Spinal cord (tissue), 10 donors: ENCODE results near the gene TMPRSS9. TPM values are rescaled to one million over a fixed set of nuclear protein-coding genes. Genes with fewer than 3 reads are reported as not detected.
"Not testable (repeated sequence)": the region's sequence is repeated elsewhere in the genome, so short reads cannot be mapped to it uniquely, and the experiment has no call there.

Source experiments
- DNase-seq, 6 donors: peaks; one replicate each; pipeline versions ENCODE4 v3.0.0 to v3.0.0-alpha.2; 2013 to 2015; ENCODE audit warnings: low spot score in 6 of 6, low read depth in 4 of 6
- H3K27ac ChIP-seq: one replicate; pipeline ENCODE4 v1.5.1; 2013; ENCODE audit warnings: low read depth, low read length, control low read depth
- H3K27me3 ChIP-seq: one replicate; pipeline ENCODE4 v1.6.1; 2013; ENCODE audit warnings: low read length; ENCODE audit not compliant: control insufficient read depth, insufficient read depth
- H3K36me3 ChIP-seq: one replicate; pipeline ENCODE4 v1.6.1; 2013; ENCODE audit warnings: low read length; ENCODE audit not compliant: control insufficient read depth, insufficient read depth
- H3K4me1 ChIP-seq: one replicate; pipeline ENCODE4 v1.6.1; 2013; ENCODE audit warnings: low read length; ENCODE audit not compliant: control insufficient read depth, insufficient read depth
- H3K4me3 ChIP-seq: one replicate; pipeline ENCODE4 v1.5.1; 2013; ENCODE audit warnings: low read depth, low read length, control low read depth
- H3K9me3 ChIP-seq: one replicate; pipeline ENCODE4 v1.6.1; 2013; ENCODE audit warnings: low read length; ENCODE audit not compliant: control insufficient read depth, insufficient read depth
- WGBS: methylation state at CpG from one replicate; pipeline ENCODE4 v1.1.5; 2013; ENCODE audit warnings: missing lambda C conversion rate; ENCODE audit not compliant: insufficient coverage; 5-methylcytosine and 5-hydroxymethylcytosine counted together
- polyA plus RNA-seq, 2 donors: library from polyadenylated mRNA; unstranded; fragments of 120-200 nt; gene quantifications; one replicate each; pipeline ENCODE4 v1.2.1, GENCODE V29; 2013; ENCODE audit not compliant: insufficient read length in 2 of 2
- total RNA-seq, 2 donors: library from RNA; depleted of rRNA in 1 of 2; stranded (reverse); fragments of 120-200 nt in 1 of 2; fragments of >200 nt in 1 of 2; gene quantifications; one replicate each; pipeline versions ENCODE4 v1.2.3 to v1.2.4, GENCODE V29; 2013 to 2014
- donor health status: healthy.

The TMPRSS9 gene
- total and polyA plus RNA-seq, 4 donors, result 0.33 to 3.8 (median 1.4) TPM

DNA sequence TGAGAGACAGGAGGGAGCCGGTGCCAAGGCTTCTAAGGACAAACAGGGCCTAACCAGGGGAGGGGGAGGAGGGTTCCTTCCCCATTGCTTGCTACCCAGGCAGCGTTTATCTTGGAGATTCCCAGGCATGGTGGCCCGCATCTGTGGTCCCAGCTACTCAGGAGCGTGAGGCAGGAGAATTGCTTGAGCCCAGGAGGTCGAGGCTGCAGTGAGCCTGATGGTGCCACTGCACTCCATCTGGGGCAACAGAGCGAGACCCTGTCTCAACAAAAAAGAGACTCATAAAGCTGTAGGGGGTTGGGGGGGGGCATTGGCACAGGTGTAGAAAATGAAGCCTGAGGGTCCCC lies 55.9 kb downstream of the TMPRSS9 start:
- Histone ChIP-seq H3K27ac (no peak overlapping the region), H3K9me3 (peaks cover 2% of the 10 kb centered on the region), H3K4me1 (no peaks in the 10 kb centered on the region), H3K4me3 (no peak overlapping the region), H3K27me3 (no peaks in the 10 kb centered on the region), H3K36me3 (peaks cover 31% of the 10 kb centered on the region)
- no peak for DNase-seq
- 59% methylated on average over 4 of the region's 6 CpGs for whole genome bisulfite sequencing

DNA sequence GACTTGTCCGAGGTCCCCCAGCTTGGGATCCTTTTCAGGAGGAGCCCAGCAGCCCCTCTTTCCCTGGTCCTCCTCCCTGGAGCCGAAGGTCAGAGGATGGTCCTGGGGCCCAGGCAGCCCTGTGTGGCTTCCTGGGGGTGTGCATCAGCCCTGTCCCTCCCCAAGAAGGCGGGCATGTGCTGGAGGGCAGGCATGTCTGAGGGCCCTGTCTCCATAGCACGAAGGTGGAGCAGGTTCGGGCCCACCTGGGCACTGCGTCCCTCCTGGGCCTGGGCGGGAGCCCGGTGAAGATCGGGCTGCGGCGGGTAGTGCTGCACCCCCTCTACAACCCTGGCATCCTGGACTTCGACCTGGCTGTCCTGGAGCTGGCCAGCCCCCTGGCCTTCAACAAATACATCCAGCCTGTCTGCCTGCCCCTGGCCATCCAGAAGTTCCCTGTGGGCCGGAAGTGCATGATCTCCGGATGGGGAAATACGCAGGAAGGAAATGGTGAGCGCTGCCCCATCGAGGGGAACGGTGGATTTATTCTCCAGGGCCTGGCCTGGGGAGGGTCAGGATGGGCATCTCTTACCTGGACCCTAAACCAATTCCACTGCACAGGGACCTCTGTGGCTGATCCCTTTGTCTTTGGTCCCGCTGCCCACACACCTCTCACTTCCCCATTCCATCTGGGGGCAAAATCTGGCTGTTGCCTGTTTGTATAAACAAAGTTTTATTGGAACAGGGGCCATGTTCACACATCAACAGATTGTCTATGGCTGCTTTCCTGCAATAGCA lies 56.4 kb downstream of the TMPRSS9 start:
- Histone ChIP-seq H3K36me3 (peaks cover 32% of the 10 kb centered on the region), H3K27me3 (no peaks in the 10 kb centered on the region), H3K4me3 (no peak overlapping the region), H3K4me1 (no peaks in the 10 kb centered on the region), H3K27ac (no peak overlapping the region), H3K9me3 (peaks cover under 1% of the 10 kb centered on the region)
- no peak for DNase-seq
- 89% methylated on average over 14 of the region's 19 CpGs for WGBS

DNA sequence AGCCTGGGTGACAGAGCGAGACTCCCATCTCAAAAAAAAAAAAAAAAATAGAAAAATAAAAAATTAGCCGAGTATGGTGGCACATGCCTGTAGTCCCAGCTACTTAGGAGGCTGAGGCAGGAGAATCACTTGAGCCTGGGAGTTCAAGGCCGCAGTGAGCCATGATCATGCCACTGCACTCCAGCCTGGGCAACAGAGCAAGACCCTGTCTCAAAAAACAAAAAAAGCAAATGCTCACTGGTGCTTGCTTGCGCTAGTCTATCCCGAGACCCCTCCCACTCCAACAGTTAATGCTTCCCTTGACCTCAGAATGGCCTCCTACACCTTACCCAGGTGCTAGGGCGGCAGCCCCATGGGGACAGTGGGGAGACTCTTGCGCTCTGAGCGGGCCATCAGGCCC lies 57.4 kb downstream of the TMPRSS9 start:
- not testable (repeated sequence) for H3K27ac ChIP-seq, H3K27me3 ChIP-seq, H3K9me3 ChIP-seq, H3K4me3 ChIP-seq, H3K4me1 ChIP-seq, DNase-seq
- 96% methylated on average over 6 of the region's 8 CpGs for WGBS
- H3K36me3 ChIP-seq, result peaks cover 40% of the 10 kb centered on the region

GRCh38 chr19:2417881-2418406 lies 57.9 kb downstream of the TMPRSS9 start:
- H3K4me3 ChIP-seq, result no peak overlapping the region
- H3K9me3 ChIP-seq, result no peaks in the 10 kb centered on the region
- H3K27ac ChIP-seq, result no peak overlapping the region
- no peaks in the 10 kb centered on the region for H3K4me1 ChIP-seq
- DNase-seq, result no peak
- WGBS, result 86% methylated on average over 10 of the region's 13 CpGs
- peaks cover 44% of the 10 kb centered on the region for H3K36me3 ChIP-seq
- no peaks in the 10 kb centered on the region for H3K27me3 ChIP-seq

DNA sequence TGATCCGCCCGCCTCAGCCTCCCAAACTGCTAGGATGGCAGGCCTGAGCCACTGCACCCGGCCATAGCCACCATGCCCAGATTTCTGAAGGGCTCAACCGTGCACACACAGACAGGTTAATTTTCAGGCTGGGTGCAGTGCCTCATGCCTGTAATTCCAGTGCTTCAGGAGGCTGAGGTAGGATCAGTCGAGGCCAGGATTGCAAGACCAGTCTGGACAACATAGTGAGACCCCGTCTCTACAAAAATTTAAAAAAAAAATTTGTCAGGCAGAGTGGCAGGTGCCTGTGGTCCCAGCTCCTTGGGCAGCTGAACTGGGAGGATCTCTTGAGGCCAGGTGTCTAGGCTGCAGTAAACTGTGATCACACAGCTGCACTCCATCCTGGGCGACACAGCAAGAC lies 59.7 kb downstream of the TMPRSS9 start:
- WGBS, result 96% methylated on average over 7 of the region's 7 CpGs
- no peak overlapping the region for H3K27ac ChIP-seq
- peaks cover 6% of the 10 kb centered on the region for H3K4me1 ChIP-seq
- H3K9me3 ChIP-seq, result no peaks in the 10 kb centered on the region
- H3K36me3 ChIP-seq, result peaks cover 57% of the 10 kb centered on the region
- no peaks in the 10 kb centered on the region for H3K27me3 ChIP-seq
- no peak for DNase-seq
- no peak overlapping the region for H3K4me3 ChIP-seq

GRCh38 chr19:2420490-2420889 lies 60.4 kb downstream of the TMPRSS9 start:
- Histone ChIP-seq H3K27me3 (no peaks in the 10 kb centered on the region), H3K27ac (no peak overlapping the region), H3K36me3 (peaks cover 55% of the 10 kb centered on the region), H3K4me1 (peaks cover 9% of the 10 kb centered on the region), H3K9me3 (no peaks in the 10 kb centered on the region), H3K4me3 (no peak overlapping the region)
- no peak for DNase-seq
- WGBS, result no CpG with 5 or more reads among the region's 2 CpGs

DNA sequence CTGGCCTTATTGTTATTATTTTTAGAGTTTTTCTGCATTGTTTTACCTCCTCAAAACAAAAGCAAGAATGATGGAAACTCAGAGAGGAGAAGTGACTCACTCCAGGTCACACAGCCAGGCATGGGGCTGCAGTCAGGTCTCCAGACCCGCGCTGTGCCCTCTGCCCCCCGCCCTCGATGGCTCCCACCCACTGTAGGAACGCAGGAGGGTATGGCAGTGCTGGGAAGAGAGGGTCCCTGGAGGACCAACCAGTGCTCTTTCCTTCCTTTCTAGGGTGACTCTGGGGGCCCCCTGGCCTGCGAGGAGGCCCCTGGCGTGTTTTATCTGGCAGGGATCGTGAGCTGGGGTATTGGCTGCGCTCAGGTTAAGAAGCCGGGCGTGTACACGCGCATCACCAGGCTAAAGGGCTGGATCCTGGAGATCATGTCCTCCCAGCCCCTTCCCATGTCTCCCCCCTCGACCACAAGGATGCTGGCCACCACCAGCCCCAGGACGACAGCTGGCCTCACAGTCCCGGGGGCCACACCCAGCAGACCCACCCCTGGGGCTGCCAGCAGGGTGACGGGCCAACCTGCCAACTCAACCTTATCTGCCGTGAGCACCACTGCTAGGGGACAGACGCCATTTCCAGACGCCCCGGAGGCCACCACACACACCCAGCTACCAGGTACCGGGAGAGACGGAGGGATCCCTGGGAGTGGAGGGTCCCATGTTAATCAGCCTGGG lies 61.7 kb downstream of the TMPRSS9 start:
- Histone ChIP-seq H3K36me3 (peaks cover 55% of the 10 kb centered on the region), H3K27me3 (no peaks in the 10 kb centered on the region), H3K9me3 (no peaks in the 10 kb centered on the region), H3K27ac (no peak overlapping the region), H3K4me3 (no peak overlapping the region), H3K4me1 (peaks cover 21% of the 10 kb centered on the region)
- WGBS, result 85% methylated on average over 22 of the region's 23 CpGs
- no peak for DNase-seq

DNA sequence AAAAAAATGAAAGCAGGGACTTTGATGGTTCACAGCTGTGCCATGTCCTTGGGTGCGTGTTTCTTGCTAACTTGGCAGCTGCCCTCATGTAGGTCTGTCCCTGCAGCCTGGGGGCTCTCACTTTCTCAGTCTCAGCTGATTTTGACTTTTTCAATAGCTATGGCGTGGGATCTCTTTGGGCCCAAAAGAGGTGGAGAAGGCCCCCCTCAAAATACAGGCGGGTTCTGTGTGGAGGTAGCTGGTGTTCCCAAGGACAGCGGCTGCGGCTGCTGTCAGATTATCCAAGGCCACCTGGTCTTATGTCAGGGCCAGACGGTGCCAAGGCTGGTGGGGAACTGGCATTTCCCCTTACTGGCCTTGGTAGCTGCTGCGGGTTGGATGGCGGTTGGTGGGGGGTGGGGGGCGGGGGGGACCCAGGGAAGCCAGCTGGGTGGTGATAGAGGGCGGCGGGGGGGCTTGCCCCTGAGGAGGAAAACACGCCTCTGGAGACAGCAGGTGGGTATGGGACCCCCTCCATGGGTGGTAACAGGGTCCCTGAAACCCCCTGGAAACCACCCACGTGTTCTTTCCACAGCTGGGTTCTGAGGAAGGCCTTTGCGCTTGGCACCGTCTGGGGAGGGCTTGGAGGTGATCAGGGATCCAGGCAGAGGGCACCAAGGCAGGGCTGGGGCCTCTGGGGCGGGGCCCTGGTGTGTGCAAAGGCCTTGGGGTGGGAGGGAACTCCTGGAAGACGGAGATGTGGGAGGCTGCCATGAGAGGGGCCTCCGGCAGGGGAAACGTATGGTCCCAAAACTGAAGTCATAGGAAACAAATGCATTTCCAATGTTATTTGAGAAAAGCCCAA lies 63.2 kb downstream of the TMPRSS9 start:
- H3K27ac ChIP-seq, result no peak overlapping the region
- H3K4me3 ChIP-seq, result no peak overlapping the region
- peaks cover 30% of the 10 kb centered on the region for H3K4me1 ChIP-seq
- H3K27me3 ChIP-seq, result no peaks in the 10 kb centered on the region
- no peaks in the 10 kb centered on the region for H3K9me3 ChIP-seq
- WGBS, result 82% methylated on average over 10 of the region's 19 CpGs
- peaks cover 50% of the 10 kb centered on the region for H3K36me3 ChIP-seq
- DNase-seq, result no peak

- Histone ChIP-seq H3K9me3 (no peaks in the 10 kb centered on the region), H3K4me3 (no peak overlapping the region), H3K36me3 (peaks cover 53% of the 10 kb centered on the region), H3K4me1 (peaks cover 38% of the 10 kb centered on the region), H3K27me3 (no peaks in the 10 kb centered on the region), H3K27ac (no peak overlapping the region)
- 87% methylated on average over 32 of the region's 46 CpGs for WGBS
- no peak for DNase-seq
These were observed 64.0 kb downstream of the TMPRSS9 start for GRCh38 chr19:2423915-2424685.
